ENCODE results near the gene STK32C.

- TF ChIP-seq, protein P1, sequence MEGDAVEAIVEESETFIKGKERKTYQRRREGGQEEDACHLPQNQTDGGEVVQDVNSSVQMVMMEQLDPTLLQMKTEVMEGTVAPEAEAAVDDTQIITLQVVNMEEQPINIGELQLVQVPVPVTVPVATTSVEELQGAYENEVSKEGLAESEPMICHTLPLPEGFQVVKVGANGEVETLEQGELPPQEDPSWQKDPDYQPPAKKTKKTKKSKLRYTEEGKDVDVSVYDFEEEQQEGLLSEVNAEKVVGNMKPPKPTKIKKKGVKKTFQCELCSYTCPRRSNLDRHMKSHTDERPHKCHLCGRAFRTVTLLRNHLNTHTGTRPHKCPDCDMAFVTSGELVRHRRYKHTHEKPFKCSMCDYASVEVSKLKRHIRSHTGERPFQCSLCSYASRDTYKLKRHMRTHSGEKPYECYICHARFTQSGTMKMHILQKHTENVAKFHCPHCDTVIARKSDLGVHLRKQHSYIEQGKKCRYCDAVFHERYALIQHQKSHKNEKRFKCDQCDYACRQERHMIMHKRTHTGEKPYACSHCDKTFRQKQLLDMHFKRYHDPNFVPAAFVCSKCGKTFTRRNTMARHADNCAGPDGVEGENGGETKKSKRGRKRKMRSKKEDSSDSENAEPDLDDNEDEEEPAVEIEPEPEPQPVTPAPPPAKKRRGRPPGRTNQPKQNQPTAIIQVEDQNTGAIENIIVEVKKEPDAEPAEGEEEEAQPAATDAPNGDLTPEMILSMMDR (conservative IDR thresholded peaks at IDR 0.05; ENCODE audit: low read depth, low read length): no peak
- TF ChIP-seq POLR2A (IDR thresholded peaks at IDR 0.05; ENCODE audit: low read depth, low read length) (no peak), MXI1 (IDR thresholded peaks at IDR 0.05; ENCODE audit: borderline replicate concordance, low read depth, low read length) (no peak), RFX5 (IDR thresholded peaks at IDR 0.05; ENCODE audit: low read depth, low read length) (no peak), CEBPB (IDR thresholded peaks at IDR 0.05; ENCODE audit: low read depth, low read length) (no peak), BHLHE40 (IDR thresholded peaks at IDR 0.05; ENCODE audit: low read depth, low read length) (no peak)
Observed at GRCh38 chr10:132198381-132199181, 109.2 kb downstream of the STK32C start.
